SU-DHL-6 (cell line): ENCODE data around the gene MOCS3.

Experiments used
- H2AFZ ChIP-seq: fragments of 200-600 bp; sonication (generic); 2 replicates; pipeline ENCODE4 v1.6.1; 2014; ENCODE audit warnings: low read depth, mild to moderate bottlenecking, moderate library complexity, mixed read lengths, antibody characterized with exemption, low read length; ENCODE audit not compliant: severe bottlenecking
- H3F3A ChIP-seq: fragments of 200-600 bp; shearing (Covaris generic); 2 replicates; pipeline ENCODE4 v1.6.0; 2016; ENCODE audit warnings: antibody characterized with exemption, mild to moderate bottlenecking; ENCODE audit not compliant: insufficient read depth
- H3K27ac ChIP-seq: fragments of 200-600 bp; sonication (generic); 2 replicates; pipeline ENCODE4 v1.5.1; 2016; ENCODE audit warnings: low read depth, mild to moderate bottlenecking, low read length, moderate library complexity, mixed read lengths
- H3K27me3 ChIP-seq: fragments of 200-600 bp; sonication (generic), shearing (Covaris generic); 2 replicates; pipeline ENCODE4 v1.6.0; 2014; ENCODE audit warnings: mild to moderate bottlenecking, low read length
- H3K36me3 ChIP-seq: fragments of 200-600 bp; sonication (generic); 2 replicates; pipeline ENCODE4 v1.6.1; 2014; ENCODE audit warnings: mild to moderate bottlenecking, low read length, mixed read lengths
- H3K4me2 ChIP-seq: fragments of 300-600, 200-600 bp; shearing (Covaris generic), sonication (generic); 2 replicates; pipeline ENCODE4 v1.6.0; 2014; ENCODE audit warnings: low read length, low read depth, mild to moderate bottlenecking; ENCODE audit not compliant: poor library complexity, severe bottlenecking
- H3K4me3 ChIP-seq: fragments of 200-600 bp; sonication (generic); 2 replicates; pipeline ENCODE4 v1.5.1; 2014; ENCODE audit warnings: antibody characterized with exemption, low read length, mild to moderate bottlenecking, mixed read lengths; ENCODE audit not compliant: insufficient read depth, poor library complexity, severe bottlenecking
- H3K79me2 ChIP-seq: fragments of 200-600 bp; sonication (generic); 2 replicates; pipeline ENCODE4 v1.6.1; 2014; ENCODE audit warnings: mild to moderate bottlenecking, low read length, moderate library complexity; ENCODE audit not compliant: insufficient read depth
- H3K9ac ChIP-seq: fragments of 200-600 bp; sonication (generic); 2 replicates; pipeline ENCODE4 v1.7.0; 2014; ENCODE audit warnings: mild to moderate bottlenecking, low read length
- H3K9me2 ChIP-seq: fragments of 200-600 bp; sonication (generic); replicated peaks from 2 replicates; pipeline ENCODE4 v1.6.1; 2014; ENCODE audit warnings: low read length; ENCODE audit not compliant: insufficient read depth
- H3K9me3 ChIP-seq: fragments of 200-600 bp; sonication (generic); 2 replicates; pipeline ENCODE4 v1.6.1; 2014; ENCODE audit warnings: low read length, mixed read lengths; ENCODE audit not compliant: insufficient read depth
- H4K20me1 ChIP-seq: fragments of 200-600 bp; sonication (generic); 2 replicates; pipeline ENCODE4 v1.6.1; 2014; ENCODE audit warnings: low read depth, mild to moderate bottlenecking, antibody characterized with exemption, low read length, moderate library complexity, mixed read lengths
- CTCF ChIP-seq: fragments of 200-600 bp; sonication (generic); IDR thresholded peaks from one replicate; pipeline ENCODE4 v1.5.1; 2017; ENCODE audit warnings: antibody characterized with exemption, mild to moderate bottlenecking, low read length, moderate library complexity; ENCODE audit not compliant: insufficient read depth, poor library complexity, severe bottlenecking
- EZH2phosphoT487 ChIP-seq: fragments of 200-600 bp; sonication (generic), shearing (Covaris generic); conservative IDR thresholded peaks from 2 replicates; pipeline ENCODE4 v1.6.1; 2018; ENCODE audit warnings: mild to moderate bottlenecking, antibody characterized with exemption, low read length, moderate library complexity, mixed read lengths

MOCS3 gene

GRCh38 chr20:51011479-51011878, 52.9 kb downstream of the MOCS3 start:
- no peaks in the 10 kb centered on the region for H3K9me2 ChIP-seq
- no peak overlapping the region for H3K4me2 ChIP-seq
- no peak overlapping the region for H3K27ac ChIP-seq
- TF ChIP-seq EZH2phosphoT487 = no peak
- no peak for TF ChIP-seq CTCF
- no peaks in the 10 kb centered on the region for H3K27me3 ChIP-seq
- no peak overlapping the region for H3K4me3 ChIP-seq
- no peak overlapping the region for H3K9ac ChIP-seq
- H2AFZ ChIP-seq = no peak overlapping the region
- no peaks in the 10 kb centered on the region for H3K79me2 ChIP-seq
- no peaks in the 10 kb centered on the region for H3K9me3 ChIP-seq
- H4K20me1 ChIP-seq = no peaks in the 10 kb centered on the region
- no peaks in the 10 kb centered on the region for H3F3A ChIP-seq
- no peaks in the 10 kb centered on the region for H3K36me3 ChIP-seq

- Histone ChIP-seq H3F3A (no peaks in the 10 kb centered on the region), H3K4me3 (no peak overlapping the region), H3K9me3 (no peaks in the 10 kb centered on the region), H3K27ac (no peak overlapping the region), H3K36me3 (no peaks in the 10 kb centered on the region), H2AFZ (no peak overlapping the region), H3K27me3 (no peaks in the 10 kb centered on the region), H3K79me2 (no peaks in the 10 kb centered on the region), H4K20me1 (no peaks in the 10 kb centered on the region), H3K4me2 (no peak overlapping the region), H3K9ac (no peak overlapping the region), H3K9me2 (no peaks in the 10 kb centered on the region)
- no peak for TF ChIP-seq EZH2phosphoT487
- no peak for TF ChIP-seq CTCF
Observed at GRCh38 chr20:51012357-51012756, 53.7 kb downstream of the MOCS3 start.
